ENCODE results near the gene RGS9BP. TPM values are rescaled to one million over a fixed set of nuclear protein-coding genes. Genes with fewer than 3 reads are reported as not detected.

The RGS9BP gene
- total RNA-seq, 1 donor from 2014 or later: 8.6 TPM

DNA sequence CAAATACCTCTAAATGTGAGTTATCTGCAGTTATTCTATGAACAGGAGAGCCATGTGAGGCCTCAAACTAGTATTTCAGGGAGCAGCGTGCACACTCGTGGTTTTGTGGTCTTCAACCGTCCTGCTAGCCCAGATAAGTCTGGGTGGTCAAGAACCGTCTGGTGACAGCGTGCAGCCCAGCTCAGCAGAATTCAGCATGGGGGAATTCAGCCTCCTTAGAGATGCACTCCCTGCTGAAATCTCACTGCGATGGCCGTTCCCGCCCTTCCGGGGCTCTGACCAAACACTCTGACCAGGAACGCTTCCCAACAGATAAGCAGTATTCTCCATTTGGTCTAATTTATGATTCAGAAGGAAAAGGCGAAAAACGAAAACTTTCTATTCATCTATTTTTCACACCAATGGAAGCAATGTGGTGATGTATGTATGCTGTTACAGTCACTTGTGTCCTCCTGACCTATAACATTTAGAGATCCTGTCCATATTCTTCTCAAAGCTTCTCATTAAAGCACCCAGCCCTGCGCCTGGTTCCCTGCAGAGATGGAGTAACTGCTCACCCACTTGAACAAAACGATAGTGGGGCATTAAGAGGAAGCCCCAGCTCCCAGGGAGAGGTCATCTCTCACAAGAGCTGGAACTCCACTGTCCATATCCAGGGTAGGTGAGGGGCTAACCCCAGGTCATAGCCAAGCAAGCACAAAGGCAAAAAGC is 3.6 kb upstream of the RGS9BP start:
- TF ChIP-seq, protein P1, sequence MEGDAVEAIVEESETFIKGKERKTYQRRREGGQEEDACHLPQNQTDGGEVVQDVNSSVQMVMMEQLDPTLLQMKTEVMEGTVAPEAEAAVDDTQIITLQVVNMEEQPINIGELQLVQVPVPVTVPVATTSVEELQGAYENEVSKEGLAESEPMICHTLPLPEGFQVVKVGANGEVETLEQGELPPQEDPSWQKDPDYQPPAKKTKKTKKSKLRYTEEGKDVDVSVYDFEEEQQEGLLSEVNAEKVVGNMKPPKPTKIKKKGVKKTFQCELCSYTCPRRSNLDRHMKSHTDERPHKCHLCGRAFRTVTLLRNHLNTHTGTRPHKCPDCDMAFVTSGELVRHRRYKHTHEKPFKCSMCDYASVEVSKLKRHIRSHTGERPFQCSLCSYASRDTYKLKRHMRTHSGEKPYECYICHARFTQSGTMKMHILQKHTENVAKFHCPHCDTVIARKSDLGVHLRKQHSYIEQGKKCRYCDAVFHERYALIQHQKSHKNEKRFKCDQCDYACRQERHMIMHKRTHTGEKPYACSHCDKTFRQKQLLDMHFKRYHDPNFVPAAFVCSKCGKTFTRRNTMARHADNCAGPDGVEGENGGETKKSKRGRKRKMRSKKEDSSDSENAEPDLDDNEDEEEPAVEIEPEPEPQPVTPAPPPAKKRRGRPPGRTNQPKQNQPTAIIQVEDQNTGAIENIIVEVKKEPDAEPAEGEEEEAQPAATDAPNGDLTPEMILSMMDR (IDR thresholded peaks at IDR 0.05; ENCODE audit: borderline replicate concordance): no peak
- Histone ChIP-seq H3K4me1 (peaks cover 94% of the 10 kb centered on the region), H3K4me3 (no peak overlapping the region), H3K9me3 (replicated peaks) (no peaks in the 10 kb centered on the region), H3K27ac (replicated peaks) (no peak overlapping the region), H3K36me3 (peaks cover 12% of the 10 kb centered on the region), H3K27me3 (ENCODE audit: low read depth) (peaks cover 14% of the 10 kb centered on the region)
- intact Hi-C loops (cut with micrococcal nuclease): no loop called here
- DNase-seq: no peak

DNA sequence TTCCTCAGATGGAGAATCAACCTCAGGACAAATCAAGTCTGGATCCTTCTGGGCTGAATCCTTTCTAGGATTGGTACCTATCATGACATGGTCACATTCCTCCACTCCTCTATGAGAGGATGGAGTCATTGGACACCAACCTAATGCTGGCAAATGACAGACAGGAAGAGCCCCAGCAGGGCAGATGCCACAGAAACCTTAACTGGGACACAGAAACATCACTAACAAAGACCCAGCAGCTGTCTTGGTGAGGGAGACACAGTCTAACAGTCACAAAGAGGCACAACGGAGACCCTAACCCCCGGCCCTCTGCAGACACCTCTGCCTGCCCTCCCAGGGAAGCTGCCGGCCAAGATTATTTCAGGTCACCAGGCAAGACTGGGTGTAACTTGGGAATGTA is 2.8 kb upstream of the RGS9BP start:
- DNase-seq: no peak
- H3K27ac ChIP-seq (replicated peaks): no peak overlapping the region
- no peak overlapping the region for H3K4me3 ChIP-seq
- no peaks in the 10 kb centered on the region for H3K9me3 ChIP-seq (replicated peaks)
- H3K4me1 ChIP-seq: peaks cover 92% of the 10 kb centered on the region
- intact Hi-C loops (cut with micrococcal nuclease): no loop called here
- H3K36me3 ChIP-seq: peaks cover 11% of the 10 kb centered on the region
- H3K27me3 ChIP-seq (ENCODE audit: low read depth): peaks cover 22% of the 10 kb centered on the region
- TF ChIP-seq, protein P1 (IDR thresholded peaks at IDR 0.05; ENCODE audit: borderline replicate concordance): no peak

DNA sequence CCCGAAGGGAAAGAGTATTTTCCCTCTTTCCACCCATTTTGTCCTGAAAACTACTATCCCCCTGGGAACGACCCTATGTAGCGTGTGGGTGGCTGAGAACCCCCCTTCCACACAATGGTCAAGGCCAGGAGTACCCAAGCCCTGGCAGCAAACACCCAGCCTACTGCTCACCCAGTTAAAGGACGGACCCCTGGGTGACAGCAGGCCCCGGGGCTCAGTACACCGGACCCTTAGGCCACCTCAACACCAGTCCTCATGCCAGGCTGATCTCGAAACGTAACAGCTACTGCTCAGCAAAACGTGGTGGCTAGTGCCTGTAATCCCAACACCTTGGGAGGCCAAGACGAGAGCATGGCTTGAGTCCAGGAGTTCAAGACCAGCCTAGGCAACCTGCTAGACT is 2.1 kb upstream of the RGS9BP start:
- intact Hi-C loops (cut with micrococcal nuclease): no loop called here
- Histone ChIP-seq H3K9me3 (replicated peaks) (no peaks in the 10 kb centered on the region), H3K27ac (replicated peaks) (peak overlapping the region; percentile 11), H3K4me3 (peak overlapping the region; percentile 94), H3K27me3 (ENCODE audit: low read depth) (peaks cover 30% of the 10 kb centered on the region), H3K36me3 (peaks cover 11% of the 10 kb centered on the region), H3K4me1 (peaks cover 88% of the 10 kb centered on the region)
- TF ChIP-seq, protein P1 (IDR thresholded peaks at IDR 0.05; ENCODE audit: borderline replicate concordance): no peak
- no peak for DNase-seq

DNA sequence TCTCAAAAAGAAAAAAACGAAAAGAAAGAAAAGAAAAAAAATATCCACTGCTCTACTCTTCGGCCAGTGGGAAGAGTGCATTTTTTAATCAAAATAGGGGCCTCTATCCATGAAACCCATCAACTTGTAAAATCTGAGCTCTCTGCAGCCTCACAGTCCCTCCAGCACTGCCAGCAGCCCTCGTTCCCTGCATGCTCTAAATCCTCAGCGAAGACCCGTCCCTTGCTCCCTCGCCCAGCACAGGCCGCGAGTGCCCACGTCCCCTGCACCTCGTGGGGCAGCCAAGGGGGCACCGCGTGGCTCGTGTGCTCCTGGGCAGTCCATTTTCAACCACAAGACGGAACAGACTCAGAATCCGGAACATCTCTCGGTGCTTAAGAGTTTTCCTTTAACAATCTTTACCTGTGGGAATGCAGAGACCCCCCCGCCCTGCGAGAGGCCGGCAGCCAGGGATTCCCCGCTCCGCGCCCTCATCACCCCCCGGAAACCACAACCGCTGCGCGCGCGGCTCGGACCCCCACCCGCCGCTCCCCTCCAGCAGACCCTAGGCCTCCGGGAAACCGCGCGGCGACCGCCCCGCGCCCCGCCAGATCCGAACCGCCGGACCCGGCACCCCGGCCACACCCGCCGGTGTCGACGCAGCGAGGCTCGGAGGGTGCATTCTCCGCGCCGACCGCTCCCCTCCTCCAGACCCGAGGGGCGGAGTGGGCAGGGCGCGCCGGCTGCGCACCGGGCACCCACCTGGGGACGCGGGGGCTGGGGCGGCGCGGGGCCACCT is 1.3 kb upstream of the RGS9BP start:
- Histone ChIP-seq H3K27ac (replicated peaks) (peak overlapping the region; percentile 93), H3K36me3 (peaks cover 6% of the 10 kb centered on the region), H3K9me3 (replicated peaks) (no peaks in the 10 kb centered on the region), H3K4me1 (peaks cover 80% of the 10 kb centered on the region), H3K27me3 (ENCODE audit: low read depth) (peaks cover 32% of the 10 kb centered on the region), H3K4me3 (peak overlapping the region; percentile 94)
- DNase-seq: no peak
- TF ChIP-seq, protein P1 (IDR thresholded peaks at IDR 0.05; ENCODE audit: borderline replicate concordance): no peak
- intact Hi-C loops (cut with micrococcal nuclease): no loop called here

DNA sequence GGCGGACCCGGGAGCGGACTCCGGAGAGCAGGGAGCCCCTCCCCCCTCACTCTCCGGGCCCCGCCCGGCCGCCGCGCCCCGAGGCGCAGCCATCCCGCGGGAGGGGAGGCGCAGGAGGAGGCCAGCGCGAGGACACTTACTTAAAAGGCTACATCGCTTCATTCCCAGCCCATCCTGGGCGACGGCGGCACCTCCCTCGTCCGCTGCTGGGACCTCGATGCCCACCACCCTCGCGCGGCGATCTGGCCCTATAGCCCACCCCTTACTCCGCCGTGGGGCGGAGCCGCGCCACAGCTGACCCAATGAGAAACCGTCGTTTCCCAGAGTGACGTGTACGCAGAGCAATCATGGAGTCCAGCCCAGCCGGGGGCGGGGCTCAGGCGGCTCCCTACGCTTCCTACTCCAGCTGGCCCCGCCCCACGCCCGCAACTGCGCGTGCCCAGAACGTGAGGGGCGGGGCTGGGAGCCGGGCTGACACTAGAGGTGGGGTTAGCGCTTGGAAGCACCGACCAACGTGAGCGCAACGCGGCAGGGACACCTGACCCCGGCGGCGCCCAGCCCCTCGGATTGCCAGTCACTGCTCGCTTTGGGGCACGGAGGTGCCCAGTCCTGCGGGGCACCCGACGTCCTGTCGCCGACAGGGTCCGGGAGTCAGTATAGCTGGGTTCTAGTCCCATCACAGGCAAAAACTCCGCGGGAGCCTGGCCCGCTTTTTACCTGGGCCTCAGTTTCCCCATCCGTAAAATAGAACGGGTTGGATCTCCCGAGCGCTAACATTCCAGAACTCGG is 523 bp upstream of the RGS9BP start, which contains the start of gene ANKRD27:
TSS of gene ANKRD27 (minus strand) at position 250 of the 789 bp plus-strand sequence. CDS start 16,165 bp downstream, outside the sequence.
- Histone ChIP-seq H3K9me3 (replicated peaks) (no peaks in the 10 kb centered on the region), H3K36me3 (peaks cover 4% of the 10 kb centered on the region), H3K4me3 (peak within 1 kb of the TSS; percentile 94), H3K4me1 (peaks cover 73% of the 10 kb centered on the region), H3K27ac (replicated peaks) (peak within 1 kb of the TSS; percentile 93), H3K27me3 (ENCODE audit: low read depth) (peaks cover 32% of the 10 kb centered on the region)
- peak; percentile 98 for DNase-seq
- TF ChIP-seq, protein P1 (IDR thresholded peaks at IDR 0.05; ENCODE audit: borderline replicate concordance): no peak
- intact Hi-C loops (cut with micrococcal nuclease): no loop called here

Measured in left ventricle myocardium inferior (tissue), 1 donor.